NCI-H446 (cell line): Measurements from ENCODE around the gene ZC3H12A.

Experiments
- DNase-seq, 2 experiments: peaks; one replicate each; lab custom pipeline; 2025; lab: John Stamatoyannopoulos, UW

Gene ZC3H12A

GRCh38 chr1:37455516-37455915 is 18.9 kb upstream of the ZC3H12A start:
- no peak for DNase-seq

- no peak for DNase-seq
These were observed 17.8 kb upstream of the ZC3H12A start for GRCh38 chr1:37456614-37457013.

GRCh38 chr1:37458551-37458950 is 15.8 kb upstream of the ZC3H12A start:
- no peak for DNase-seq

GRCh38 chr1:37461698-37462436 is 12.5 kb upstream of the ZC3H12A start:
- DNase-seq: no peak

GRCh38 chr1:37464443-37464842 is 9.9 kb upstream of the ZC3H12A start:
- DNase-seq: no peak

- DNase-seq: peak; percentile 36 to 79
These were observed 8.5 kb upstream of the ZC3H12A start for GRCh38 chr1:37465593-37466517.

- DNase-seq: no peak
These were observed 6.3 kb upstream of the ZC3H12A start for GRCh38 chr1:37468037-37468436.

- no peak for DNase-seq
These were observed 5.0 kb upstream of the ZC3H12A start for GRCh38 chr1:37469386-37469785.

GRCh38 chr1:37471345-37472231 is 2.8 kb upstream of the ZC3H12A start:
- DNase-seq: peak; percentile 86 to 92

GRCh38 chr1:37472281-37472680 is 2.1 kb upstream of the ZC3H12A start:
- DNase-seq: no peak

- no peak for DNase-seq
These were observed 1.4 kb upstream of the ZC3H12A start for GRCh38 chr1:37472994-37473393.

GRCh38 chr1:37473431-37474045 is 842 bp upstream of the ZC3H12A start:
- DNase-seq: peak in 1 of 2 experiments; percentile 31

- no peak for DNase-seq
These were observed 458 bp downstream of the ZC3H12A start for GRCh38 chr1:37474697-37475379.

GRCh38 chr1:37475380-37476086 is 1.2 kb downstream of the ZC3H12A start:
- no peak for DNase-seq

GRCh38 chr1:37476087-37476452 is 1.7 kb downstream of the ZC3H12A start:
- DNase-seq: no peak

- peak; percentile 76 to 88 for DNase-seq
These were observed 2.2 kb downstream of the ZC3H12A start for GRCh38 chr1:37476460-37477197.

GRCh38 chr1:37477198-37477931 is 3.0 kb downstream of the ZC3H12A start:
- DNase-seq: peak in 1 of 2 experiments; percentile 76

- DNase-seq: no peak
These were observed 3.6 kb downstream of the ZC3H12A start for GRCh38 chr1:37477946-37478345.

- DNase-seq: no peak
These were observed 4.1 kb downstream of the ZC3H12A start for GRCh38 chr1:37478451-37478881.
